ENCODE results near the gene F2RL3.

F2RL3 gene

GRCh38 chr19:16869331-16869972 lies 19.3 kb upstream of the F2RL3 start:
- Histone ChIP-seq H3K9ac (no peak overlapping the region), H3K4me1 (ENCODE audit: low read depth, poor library complexity, severe bottlenecking) (peaks cover 13% of the 10 kb centered on the region), H3K4me2 (no peak overlapping the region), H3K27ac (no peak overlapping the region), H3K79me2 (ENCODE audit: insufficient read depth, low read depth) (no peaks in the 10 kb centered on the region), H2AFZ (ENCODE audit: low read depth) (no peak overlapping the region), H4K20me1 (ENCODE audit: insufficient read depth) (no peaks in the 10 kb centered on the region), H3K4me3 (IDR thresholded peaks at IDR 0.05; ENCODE audit: insufficient read depth, low read depth, low read length) (no peak overlapping the region), H3K27me3 (ENCODE audit: insufficient read depth, low read depth) (no peaks in the 10 kb centered on the region), H3K36me3 (ENCODE audit: insufficient read depth) (no peaks in the 10 kb centered on the region)
- no peak for TF ChIP-seq CTCF (conservative IDR thresholded peaks at IDR 0.05; ENCODE audit: low read depth, low read length)

GRCh38 chr19:16871871-16872270 lies 16.9 kb upstream of the F2RL3 start:
- no peaks in the 10 kb centered on the region; the same call in 1 of the 2 replicates for H3K36me3 ChIP-seq (ENCODE audit: insufficient read depth)
- peaks cover 21% of the 10 kb centered on the region for H3K4me1 ChIP-seq (ENCODE audit: low read depth, poor library complexity, severe bottlenecking)
- no peaks in the 10 kb centered on the region for H4K20me1 ChIP-seq (ENCODE audit: insufficient read depth)
- no peaks in the 10 kb centered on the region; the same call in 1 of the 2 replicates for H3K79me2 ChIP-seq (ENCODE audit: insufficient read depth, low read depth)
- no peak overlapping the region for H3K4me3 ChIP-seq (IDR thresholded peaks at IDR 0.05; ENCODE audit: insufficient read depth, low read depth, low read length)
- no peaks in the 10 kb centered on the region for H3K27me3 ChIP-seq (ENCODE audit: insufficient read depth, low read depth)
- no peak overlapping the region for H2AFZ ChIP-seq (ENCODE audit: low read depth)
- H3K4me2 ChIP-seq: no peak overlapping the region
- no peak overlapping the region for H3K27ac ChIP-seq
- no peak overlapping the region for H3K9ac ChIP-seq
- TF ChIP-seq CTCF (conservative IDR thresholded peaks at IDR 0.05; ENCODE audit: low read depth, low read length): no peak

- H3K36me3 ChIP-seq (ENCODE audit: insufficient read depth): no peaks in the 10 kb centered on the region; the same call in 1 of the 2 replicates
- no peak overlapping the region for H3K4me3 ChIP-seq (IDR thresholded peaks at IDR 0.05; ENCODE audit: insufficient read depth, low read depth, low read length)
- H3K27me3 ChIP-seq (ENCODE audit: insufficient read depth, low read depth): no peaks in the 10 kb centered on the region
- H4K20me1 ChIP-seq (ENCODE audit: insufficient read depth): no peaks in the 10 kb centered on the region
- H2AFZ ChIP-seq (ENCODE audit: low read depth): no peak overlapping the region
- no peak for TF ChIP-seq CTCF (conservative IDR thresholded peaks at IDR 0.05; ENCODE audit: low read depth, low read length)
- no peaks in the 10 kb centered on the region; the same call in 1 of the 2 replicates for H3K79me2 ChIP-seq (ENCODE audit: insufficient read depth, low read depth)
- H3K9ac ChIP-seq: no peak overlapping the region
- peaks cover 26% of the 10 kb centered on the region for H3K4me1 ChIP-seq (ENCODE audit: low read depth, poor library complexity, severe bottlenecking)
- no peak overlapping the region for H3K27ac ChIP-seq
- H3K4me2 ChIP-seq: no peak overlapping the region
Measured at GRCh38 chr19:16872728-16873127, 16.1 kb upstream of the F2RL3 start.

- H4K20me1 ChIP-seq (ENCODE audit: insufficient read depth): no peaks in the 10 kb centered on the region
- no peak overlapping the region for H2AFZ ChIP-seq (ENCODE audit: low read depth)
- H3K4me1 ChIP-seq (ENCODE audit: low read depth, poor library complexity, severe bottlenecking): peaks cover 26% of the 10 kb centered on the region
- H3K9ac ChIP-seq: no peak overlapping the region
- no peaks in the 10 kb centered on the region; the same call in 1 of the 2 replicates for H3K36me3 ChIP-seq (ENCODE audit: insufficient read depth)
- no peak for TF ChIP-seq CTCF (conservative IDR thresholded peaks at IDR 0.05; ENCODE audit: low read depth, low read length)
- H3K4me2 ChIP-seq: no peak overlapping the region
- H3K27ac ChIP-seq: peak overlapping the region; percentile 73
- H3K27me3 ChIP-seq (ENCODE audit: insufficient read depth, low read depth): no peaks in the 10 kb centered on the region
- H3K4me3 ChIP-seq (IDR thresholded peaks at IDR 0.05; ENCODE audit: insufficient read depth, low read depth, low read length): no peak overlapping the region
- no peaks in the 10 kb centered on the region; the same call in 1 of the 2 replicates for H3K79me2 ChIP-seq (ENCODE audit: insufficient read depth, low read depth)
Measured at GRCh38 chr19:16873594-16873993, 15.2 kb upstream of the F2RL3 start.
